ENCODE measurements around the gene BRINP2.

- TF ChIP-seq, protein P1, sequence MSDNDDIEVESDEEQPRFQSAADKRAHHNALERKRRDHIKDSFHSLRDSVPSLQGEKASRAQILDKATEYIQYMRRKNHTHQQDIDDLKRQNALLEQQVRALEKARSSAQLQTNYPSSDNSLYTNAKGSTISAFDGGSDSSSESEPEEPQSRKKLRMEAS (CRISPR knock-in tag; IDR thresholded peaks at IDR 0.05): no peak
- TF ChIP-seq TCF7 (CRISPR knock-in tag; IDR thresholded peaks at IDR 0.05; ENCODE audit: low read depth): no peak
- TF ChIP-seq CTCF (IDR thresholded peaks at IDR 0.05): no peak
- TF ChIP-seq, protein P2, sequence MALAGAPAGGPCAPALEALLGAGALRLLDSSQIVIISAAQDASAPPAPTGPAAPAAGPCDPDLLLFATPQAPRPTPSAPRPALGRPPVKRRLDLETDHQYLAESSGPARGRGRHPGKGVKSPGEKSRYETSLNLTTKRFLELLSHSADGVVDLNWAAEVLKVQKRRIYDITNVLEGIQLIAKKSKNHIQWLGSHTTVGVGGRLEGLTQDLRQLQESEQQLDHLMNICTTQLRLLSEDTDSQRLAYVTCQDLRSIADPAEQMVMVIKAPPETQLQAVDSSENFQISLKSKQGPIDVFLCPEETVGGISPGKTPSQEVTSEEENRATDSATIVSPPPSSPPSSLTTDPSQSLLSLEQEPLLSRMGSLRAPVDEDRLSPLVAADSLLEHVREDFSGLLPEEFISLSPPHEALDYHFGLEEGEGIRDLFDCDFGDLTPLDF (CRISPR knock-in tag; IDR thresholded peaks at IDR 0.05): no peak
- no peak for TF ChIP-seq NR1H2 (CRISPR knock-in tag; IDR thresholded peaks at IDR 0.05)
- no peak for TF ChIP-seq FOXP1 (CRISPR knock-in tag; IDR thresholded peaks at IDR 0.05; ENCODE audit: borderline replicate concordance)
- TF ChIP-seq MXD4 (CRISPR knock-in tag; IDR thresholded peaks at IDR 0.05; ENCODE audit: borderline replicate concordance): no peak
- TF ChIP-seq, protein P3, sequence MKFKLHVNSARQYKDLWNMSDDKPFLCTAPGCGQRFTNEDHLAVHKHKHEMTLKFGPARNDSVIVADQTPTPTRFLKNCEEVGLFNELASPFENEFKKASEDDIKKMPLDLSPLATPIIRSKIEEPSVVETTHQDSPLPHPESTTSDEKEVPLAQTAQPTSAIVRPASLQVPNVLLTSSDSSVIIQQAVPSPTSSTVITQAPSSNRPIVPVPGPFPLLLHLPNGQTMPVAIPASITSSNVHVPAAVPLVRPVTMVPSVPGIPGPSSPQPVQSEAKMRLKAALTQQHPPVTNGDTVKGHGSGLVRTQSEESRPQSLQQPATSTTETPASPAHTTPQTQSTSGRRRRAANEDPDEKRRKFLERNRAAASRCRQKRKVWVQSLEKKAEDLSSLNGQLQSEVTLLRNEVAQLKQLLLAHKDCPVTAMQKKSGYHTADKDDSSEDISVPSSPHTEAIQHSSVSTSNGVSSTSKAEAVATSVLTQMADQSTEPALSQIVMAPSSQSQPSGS (CRISPR knock-in tag; IDR thresholded peaks at IDR 0.05; ENCODE audit: borderline replicate concordance, low read depth): no peak
- TF ChIP-seq, protein P4, sequence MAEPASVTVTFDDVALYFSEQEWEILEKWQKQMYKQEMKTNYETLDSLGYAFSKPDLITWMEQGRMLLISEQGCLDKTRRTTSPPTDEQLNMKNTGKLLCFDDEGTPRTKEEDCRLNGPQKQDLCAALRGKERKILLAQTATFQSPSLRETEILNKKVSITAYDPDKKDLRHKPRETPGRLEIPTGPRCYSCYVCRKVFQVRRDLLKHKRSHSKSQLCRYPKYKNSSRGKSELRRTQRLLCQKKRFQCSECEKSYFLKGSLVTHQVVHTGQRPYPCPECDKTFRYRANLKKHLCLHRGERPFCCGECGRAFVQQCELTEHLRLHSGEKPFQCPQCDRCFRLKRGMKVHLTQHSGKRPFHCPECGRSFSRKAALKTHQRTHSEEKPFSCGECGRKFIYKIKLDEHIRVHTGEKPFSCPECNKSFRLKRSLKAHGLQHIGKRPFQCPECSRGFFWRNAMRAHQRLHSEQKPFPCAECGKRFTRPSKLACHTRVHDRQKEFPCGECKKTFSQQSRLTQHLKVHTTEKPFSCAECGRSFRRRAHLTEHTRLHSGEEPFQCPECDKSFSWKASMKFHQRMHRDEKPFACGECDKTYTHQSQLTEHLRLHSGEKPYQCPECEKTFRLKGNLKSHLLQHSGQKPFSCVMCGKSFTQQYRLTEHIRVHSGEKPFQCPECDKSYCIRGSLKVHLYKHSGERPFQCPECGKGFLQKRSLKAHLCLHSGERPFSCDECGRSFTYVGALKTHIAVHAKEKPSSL (CRISPR knock-in tag; conservative IDR thresholded peaks at IDR 0.05): no peak
- TF ChIP-seq SP1 (CRISPR knock-in tag; conservative IDR thresholded peaks at IDR 0.05): no peak
These were observed 6.2 kb upstream of the BRINP2 start, which contains the start of gene ASTN1 for GRCh38 chr1:177164380-177165068.
